ENCODE data around the gene P2RY4.
"Not testable (repeated sequence)": the region's sequence is repeated elsewhere in the genome, so short reads cannot be mapped to it uniquely, and the experiment has no call there.

P2RY4 gene

GRCh38 chrX:70260104-70260503, at the start of gene P2RY4:
Gene P2RY4 (minus strand): TSS chrX:70260204. CDS start chrX:70259624, 580 bp downstream.
- no peak for DNase-seq (ENCODE audit: low read depth in 2 of 2)

- no peak for DNase-seq (ENCODE audit: low read depth in 2 of 2)
These were observed 41.7 kb upstream of the P2RY4 start for GRCh38 chrX:70301716-70302115.

GRCh38 chrX:70293621-70294020, 33.6 kb upstream of the P2RY4 start:
- DNase-seq (ENCODE audit: low read depth in 2 of 2): no peak

- no peak for DNase-seq (ENCODE audit: low read depth in 2 of 2)
These were observed 32.8 kb upstream of the P2RY4 start for GRCh38 chrX:70292788-70293187.

- DNase-seq (ENCODE audit: low read depth in 2 of 2): peak; percentile 37 to 53
These were observed 30.1 kb upstream of the P2RY4 start, which contains the start of the genes KIF4A and PDZD11 for GRCh38 chrX:70289793-70290770. Gene KIF4A (plus strand): TSS chrX:70290104. CDS start chrX:70290459, 355 bp downstream. Gene PDZD11 (minus strand): TSS chrX:70289927. CDS start chrX:70289341, 586 bp downstream.

- DNase-seq (ENCODE audit: low read depth in 2 of 2): no peak
These were observed 29.3 kb upstream of the P2RY4 start for GRCh38 chrX:70289168-70289792.

- DNase-seq (ENCODE audit: low read depth in 2 of 2): no peak
These were observed 21.9 kb upstream of the P2RY4 start, which contains the start of gene RAB41 for GRCh38 chrX:70281951-70282350. Gene RAB41 (plus strand): TSS chrX:70282172. CDS start chrX:70282218, 46 bp downstream.

- no peak for DNase-seq (ENCODE audit: low read depth in 2 of 2)
These were observed 20.6 kb upstream of the P2RY4 start for GRCh38 chrX:70280573-70280972.

- no peak for DNase-seq (ENCODE audit: low read depth in 2 of 2)
These were observed 19.1 kb upstream of the P2RY4 start for GRCh38 chrX:70279081-70279480.

GRCh38 chrX:70274029-70274428, 14.0 kb upstream of the P2RY4 start:
- DNase-seq (ENCODE audit: low read depth in 2 of 2): not testable (repeated sequence)

- no peak for DNase-seq (ENCODE audit: low read depth in 2 of 2)
These were observed 8.0 kb upstream of the P2RY4 start, which contains the start of gene ARR3 for GRCh38 chrX:70268034-70268433. Gene ARR3 (plus strand): TSS chrX:70268334. CDS start chrX:70269386, 1,052 bp downstream.

- no peak for DNase-seq (ENCODE audit: low read depth in 2 of 2)
These were observed 4.8 kb upstream of the P2RY4 start for GRCh38 chrX:70264784-70265183.

GRCh38 chrX:70262952-70263567, 3.1 kb upstream of the P2RY4 start:
- no peak for DNase-seq (ENCODE audit: low read depth in 2 of 2)

GRCh38 chrX:70257423-70258288, 2.3 kb downstream of the P2RY4 start:
- no peak for DNase-seq (ENCODE audit: low read depth in 2 of 2)

- DNase-seq (ENCODE audit: low read depth in 2 of 2): no peak
These were observed 4.6 kb downstream of the P2RY4 start for GRCh38 chrX:70255452-70255851.

GRCh38 chrX:70254909-70255308, 5.1 kb downstream of the P2RY4 start:
- DNase-seq (ENCODE audit: low read depth in 2 of 2): no peak

GRCh38 chrX:70254063-70254400, 6.0 kb downstream of the P2RY4 start:
- DNase-seq (ENCODE audit: low read depth in 2 of 2): no peak

GRCh38 chrX:70253377-70254062, 6.5 kb downstream of the P2RY4 start:
- DNase-seq (ENCODE audit: low read depth in 2 of 2): no peak

GRCh38 chrX:70252491-70252890, 7.5 kb downstream of the P2RY4 start:
- DNase-seq (ENCODE audit: low read depth in 2 of 2): no peak

- no peak for DNase-seq (ENCODE audit: low read depth in 2 of 2)
These were observed 12.8 kb downstream of the P2RY4 start for GRCh38 chrX:70247252-70247651.

GRCh38 chrX:70244881-70245280, 15.1 kb downstream of the P2RY4 start:
- DNase-seq (ENCODE audit: low read depth in 2 of 2): no peak

All from stimulated activated CD8-positive, alpha-beta memory T cell treated with anti-CD3 and anti-CD28 coated beads, Interleukin-15, amount 100 ng/mL, for 4 hours (primary cell).